ENCODE results near the gene ALKBH6.
"Not testable (repeated sequence)": the region's sequence is repeated elsewhere in the genome, so short reads cannot be mapped to it uniquely, and the experiment has no call there.

ALKBH6 gene

DNA sequence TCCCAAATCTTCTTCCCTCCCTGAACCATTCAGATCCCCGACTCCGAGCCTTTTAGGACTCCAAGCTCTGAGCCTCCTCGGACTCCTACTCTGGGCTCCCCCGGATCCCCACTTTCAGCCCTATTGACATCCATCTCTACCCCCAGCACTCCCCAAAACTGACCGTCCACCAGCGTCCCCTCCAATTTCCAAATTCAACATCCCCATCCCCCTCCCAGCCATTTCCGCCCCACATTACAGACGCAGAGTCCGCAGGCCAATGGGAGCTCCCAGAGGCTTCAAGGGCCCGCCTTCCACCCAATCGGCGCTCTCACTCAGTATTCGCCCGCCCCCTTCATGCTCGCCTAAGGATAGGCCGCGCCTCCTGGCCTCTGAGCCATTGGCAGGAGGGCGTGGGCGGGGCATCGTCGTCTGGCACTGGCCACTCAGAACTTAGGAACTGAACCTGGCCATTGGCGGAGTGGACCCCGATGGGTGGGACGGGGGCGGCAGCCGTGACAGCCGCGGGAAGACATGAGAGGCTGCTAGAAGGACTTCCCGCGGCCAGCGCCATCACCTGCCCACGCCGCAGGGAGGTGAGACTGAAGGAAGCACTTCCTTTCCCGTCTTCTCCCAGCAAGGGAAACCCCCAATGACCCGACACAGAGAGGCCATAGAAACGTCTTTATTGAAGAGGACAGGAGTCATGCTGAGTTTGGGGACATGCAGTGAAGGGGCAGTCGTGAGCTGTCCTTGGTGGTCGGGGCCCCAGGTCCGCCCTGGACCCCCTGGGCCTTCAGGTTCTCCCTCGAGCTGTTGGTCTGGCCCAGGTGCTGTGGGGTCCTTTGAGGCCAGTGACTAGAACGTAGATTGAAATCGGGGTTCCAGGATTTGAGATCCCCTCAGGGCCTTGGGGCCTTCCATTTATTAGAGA lies at the start of gene ALKBH6:
TSS of gene ALKBH6 (minus strand) at position 202 of the 913 bp plus-strand sequence. CDS start 816 bp downstream, outside the sequence.
- peak; percentile 99 for FAIRE-seq

DNA sequence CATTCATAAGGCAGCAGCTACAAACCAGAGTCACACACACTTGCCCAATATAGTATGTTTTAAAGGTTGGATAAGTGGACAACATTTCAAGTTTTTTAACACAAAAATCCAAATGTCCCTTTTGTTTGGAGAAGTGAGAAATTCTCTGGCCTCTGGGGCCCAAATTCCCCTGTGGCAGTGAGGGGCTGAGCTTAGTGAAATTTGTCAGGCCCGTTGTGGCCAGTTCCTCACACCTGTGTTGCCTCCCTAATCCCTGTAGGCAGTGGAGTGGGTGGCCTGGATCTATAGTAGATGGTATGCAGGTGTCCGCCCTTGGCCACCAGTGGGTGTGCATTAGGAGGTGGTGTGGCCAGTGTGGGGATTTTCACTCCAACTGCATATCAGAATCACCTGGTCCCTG lies 47.4 kb upstream of the ALKBH6 start:
- FAIRE-seq, result no peak

GRCh38 chr19:36060430-36060829 lies 46.4 kb upstream of the ALKBH6 start:
- no peak for FAIRE-seq

- no peak for FAIRE-seq
These were observed 45.3 kb upstream of the ALKBH6 start for GRCh38 chr19:36059180-36059910.

- FAIRE-seq, result no peak
These were observed 44.6 kb upstream of the ALKBH6 start for GRCh38 chr19:36058481-36059179.

- FAIRE-seq, result no peak
These were observed 41.0 kb upstream of the ALKBH6 start, which contains the start of gene WDR62 for GRCh38 chr19:36054733-36055686. WDR62 (plus strand) TSS chr19:36054897; CDS start chr19:36054972, 75 bp downstream.

DNA sequence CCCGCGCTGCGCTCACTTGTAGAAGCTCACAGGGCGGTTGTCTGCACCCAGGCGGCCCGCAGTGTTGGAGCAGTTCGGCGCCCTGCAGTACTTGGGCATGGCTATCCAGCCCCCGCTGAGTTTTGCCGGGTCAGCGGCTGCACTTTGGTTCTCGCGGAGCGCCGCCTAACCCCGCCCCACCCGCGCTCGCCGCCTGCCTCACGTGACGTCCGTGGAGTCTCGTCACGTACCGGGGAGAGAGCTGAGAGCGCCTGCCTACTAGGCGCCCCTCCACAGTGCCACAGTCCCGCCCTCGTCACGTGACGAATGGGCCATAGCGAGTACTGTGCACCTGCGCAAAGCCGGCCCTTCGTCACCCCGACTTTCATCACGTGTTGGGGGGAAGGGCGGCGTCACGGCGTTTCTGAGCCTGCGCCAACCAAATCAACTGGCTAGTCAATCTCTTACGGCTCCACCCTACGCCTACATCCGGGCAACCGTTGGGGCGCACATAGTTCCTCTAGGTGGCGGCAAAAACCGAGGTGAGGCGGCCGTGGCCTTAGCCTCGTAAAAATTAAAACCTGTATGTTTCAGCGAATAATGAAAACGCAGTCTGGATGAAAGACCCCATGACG lies 40.2 kb upstream of the ALKBH6 start, which contains the start of gene THAP8:
TSS of gene THAP8 (minus strand) at position 167 of the 614 bp plus-strand sequence. CDS start at position 99, 68 bp downstream.
- peak; percentile 90 for FAIRE-seq

DNA sequence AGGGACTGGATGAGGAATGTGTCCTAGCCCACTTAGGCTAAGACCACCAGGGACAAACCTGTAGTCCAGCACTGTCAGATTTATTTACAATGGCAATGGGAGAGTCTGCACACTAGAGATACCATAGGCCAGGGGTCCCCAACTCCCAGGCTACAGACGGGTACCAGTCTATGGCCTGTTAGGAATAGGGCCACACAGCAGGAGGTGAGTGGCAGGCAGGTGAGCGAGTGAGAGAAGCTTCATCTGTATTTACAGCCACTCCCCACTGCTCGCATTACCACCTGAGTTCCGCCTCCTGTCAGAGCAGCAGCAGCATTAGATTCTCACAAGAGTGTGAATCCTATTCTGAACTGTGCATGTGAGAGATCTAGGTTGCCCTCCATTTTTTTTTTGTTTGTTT lies 37.6 kb upstream of the ALKBH6 start:
- FAIRE-seq, result no peak

GRCh38 chr19:36051236-36051635 lies 37.2 kb upstream of the ALKBH6 start:
- FAIRE-seq, result no peak

DNA sequence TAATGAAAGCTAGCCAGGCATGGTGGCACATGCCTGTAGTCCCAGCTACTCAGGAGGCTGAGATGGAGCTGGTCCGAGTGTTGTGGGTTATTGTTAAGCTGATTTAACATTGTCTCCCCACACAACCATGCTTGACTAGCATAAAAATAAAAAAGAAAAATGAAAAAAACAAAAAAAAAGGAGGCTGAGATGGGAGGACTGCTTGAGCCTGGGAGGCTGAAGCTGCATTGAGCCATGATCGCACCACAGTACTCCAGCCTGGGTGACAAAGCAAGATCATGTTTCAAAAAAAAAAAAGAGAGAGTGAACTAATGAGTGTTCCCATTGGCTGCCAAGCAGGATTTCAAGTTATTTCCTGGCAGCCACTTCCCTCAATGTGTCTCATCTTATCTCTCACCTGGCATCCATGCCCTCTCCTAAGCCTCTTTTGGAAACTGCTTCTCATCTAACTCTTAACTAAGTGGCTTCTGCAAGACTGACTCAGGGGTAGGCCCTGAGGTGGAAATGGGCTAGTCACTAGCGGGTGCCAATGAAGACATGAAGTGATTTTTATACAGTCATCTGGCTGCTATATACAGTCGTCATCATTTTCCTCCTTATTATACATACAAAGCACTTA lies 35.2 kb upstream of the ALKBH6 start:
- FAIRE-seq, result no peak

DNA sequence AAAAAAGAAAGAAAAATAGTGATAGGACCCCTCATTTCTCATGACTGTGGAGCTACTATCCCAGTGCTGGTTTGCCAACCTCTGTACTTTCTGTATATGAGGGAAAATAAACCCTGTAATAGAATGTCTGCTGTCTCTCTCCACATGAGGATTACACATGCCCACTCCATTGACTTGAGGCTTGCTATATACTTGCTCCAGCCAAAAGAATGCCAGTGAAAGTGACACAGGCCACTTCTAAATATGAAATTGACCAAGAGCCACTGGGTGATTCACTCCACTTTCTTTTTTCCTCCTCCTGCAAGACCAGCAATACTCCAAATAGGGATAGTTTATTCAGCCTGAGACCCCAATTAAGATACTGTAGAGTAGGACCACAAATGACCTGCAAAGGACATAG lies 33.8 kb upstream of the ALKBH6 start:
- no peak for FAIRE-seq

DNA sequence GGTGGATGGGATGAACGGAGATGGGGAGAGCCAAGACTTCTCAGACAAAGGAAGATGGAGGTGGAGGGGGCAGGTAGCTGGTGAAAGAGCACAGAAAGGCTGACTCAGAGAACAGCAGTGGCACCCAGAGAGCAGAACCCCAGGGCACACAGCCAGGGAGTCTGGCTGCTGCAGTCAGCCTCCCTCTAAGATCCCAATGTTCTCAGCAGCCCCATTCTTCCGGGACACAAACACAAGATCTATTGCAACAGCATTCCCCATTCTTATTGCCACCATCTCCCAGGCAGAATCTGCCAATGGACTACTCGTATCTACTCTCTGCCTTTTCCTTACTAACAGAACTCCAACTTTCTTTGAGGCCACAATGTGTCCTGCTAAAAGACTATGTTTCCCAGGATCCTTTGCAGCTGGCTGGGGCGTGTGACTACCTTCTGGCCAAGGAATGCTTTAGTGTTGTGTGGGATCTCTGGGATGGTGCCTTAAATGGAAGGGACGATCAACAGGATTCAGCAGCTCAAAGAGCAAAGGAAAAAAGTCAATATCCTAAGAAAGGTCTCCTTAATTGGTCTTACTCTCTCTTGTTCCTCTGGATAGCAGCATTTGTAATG lies 32.5 kb upstream of the ALKBH6 start:
- no peak for FAIRE-seq

DNA sequence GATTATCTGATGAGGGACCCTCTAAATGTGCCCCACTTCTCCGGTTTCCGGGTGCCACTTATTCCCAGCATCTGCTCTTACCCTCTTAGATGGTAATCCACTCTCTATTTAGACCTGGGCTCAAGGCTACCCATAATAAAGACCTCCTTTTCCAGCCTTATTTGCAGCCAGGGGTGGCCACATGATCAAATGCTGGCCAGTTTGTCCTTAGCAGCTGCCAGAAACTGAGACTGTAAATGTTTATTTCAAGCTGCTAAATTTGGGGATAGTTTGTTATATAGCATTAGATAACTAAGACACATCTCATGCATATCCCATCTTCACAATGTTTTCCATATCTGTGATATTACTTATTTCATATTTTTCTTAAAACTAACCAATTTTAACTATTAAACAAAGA lies 29.9 kb upstream of the ALKBH6 start:
- no peak for FAIRE-seq

GRCh38 chr19:36041831-36042230 lies 27.8 kb upstream of the ALKBH6 start:
- FAIRE-seq, result no peak

- not testable (repeated sequence) for FAIRE-seq
These were observed 27.1 kb upstream of the ALKBH6 start for GRCh38 chr19:36041092-36041491.

- no peak for FAIRE-seq
These were observed 26.5 kb upstream of the ALKBH6 start for GRCh38 chr19:36040495-36040894.

GRCh38 chr19:36032251-36033104 lies 18.5 kb upstream of the ALKBH6 start, which contains the start of gene CLIP3:
CLIP3 (minus strand) TSS chr19:36032873; CDS start chr19:36032357, 516 bp downstream.
- FAIRE-seq, result no peak

DNA sequence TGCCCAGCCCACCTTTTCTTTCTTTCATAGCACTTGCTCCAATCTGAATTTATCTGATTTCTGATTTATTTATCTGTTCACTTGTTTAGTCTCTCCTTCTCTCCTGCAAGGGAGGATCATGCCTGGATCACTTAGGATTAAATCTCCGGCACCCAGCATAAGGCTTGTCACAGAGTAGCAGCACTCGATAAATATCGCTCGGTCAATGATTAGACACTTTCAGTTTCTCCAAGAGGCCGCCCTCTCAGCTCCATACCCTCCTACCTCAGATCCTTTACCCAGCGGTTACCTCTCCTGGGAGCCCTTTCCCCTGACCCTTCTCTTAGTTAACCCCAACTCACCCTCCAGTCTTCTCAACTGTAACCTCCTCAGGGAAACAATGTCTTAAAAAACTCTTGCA lies 17.3 kb upstream of the ALKBH6 start:
- no peak for FAIRE-seq
